HCT116 (cell line): Measurements from ENCODE around the gene SYF2. TPM values are rescaled to one million over a fixed set of nuclear protein-coding genes. Genes with fewer than 3 reads are reported as not detected.

Source experiments
- ATAC-seq: fragments of 200-7000 bp; cut with Tn5 transposase; 2 replicates; pipeline ENCODE4 v1.9.1; 2020; ENCODE audit warnings: mild to moderate bottlenecking, moderate library complexity
- BruUV-seq: library from RNA; stranded (reverse); fragments of 400-500 nt; replicated peaks from 2 replicates; lab custom pipeline; 2021; lab: Mats Ljungman, UMichigan
- CTCF ChIA-PET: fragments of 300-600 bp; sonication (Branson Sonifier 250); formaldehyde crosslinking; loops from one replicate; lab custom pipeline; 2021; ENCODE audit warnings: antibody characterized with exemption; lab: Charles Lee
- POLR2A ChIA-PET: fragments of 300-600, 350-600 bp; sonication (Branson Sonifier 250); formaldehyde crosslinking; loops from one replicate; lab custom pipeline; 2021; ENCODE audit warnings: antibody characterized with exemption; lab: Charles Lee
- RAD21 ChIA-PET, 2 experiments: fragments of 300-600 bp; sonication (Branson Sonifier 250); formaldehyde crosslinking; loops; one replicate each; lab custom pipeline; 2023; ENCODE audit warnings: low total read pairs in 2 of 2; ENCODE audit not compliant: uncharacterized antibody in 2 of 2, unreplicated experiment in 2 of 2, low non-redundant PET in 1 of 2; lab: Charles Lee
- DNase-seq: peaks from one replicate; pipeline ENCODE4 v3.0.0-alpha.2; 2010; ENCODE audit warnings: low read depth, low spot score
- H2AFZ ChIP-seq: fragments of 200-600 bp; shearing (Covaris generic), sonication (generic); 2 replicates; pipeline ENCODE4 v1.6.1; 2017; ENCODE audit warnings: low read depth, mixed run types, mixed read lengths, antibody characterized with exemption, low read length; ENCODE audit not compliant: poor library complexity, severe bottlenecking
- H3K27ac ChIP-seq: 2 replicates; pipeline ENCODE4 v1.5.1; 2012; ENCODE audit warnings: low read depth, low read length
- H3K27me3 ChIP-seq: fragments of 200-600 bp; sonication (generic); 2 replicates; pipeline ENCODE4 v1.6.1; 2016; ENCODE audit warnings: mixed run types, low read length, mixed read lengths; ENCODE audit not compliant: insufficient read depth
- H3K36me3 ChIP-seq, 2 experiments: fragments of 200-500 bp in 1 of 2; fragments of 200-600 bp in 1 of 2; sonication (Bioruptor generic) in 1 of 2; sonication (generic) in 1 of 2; 2 replicates each; pipeline versions ENCODE4 v1.5.1 to v1.6.1; 2014 to 2016; ENCODE audit warnings: low read length in 2 of 2, inconsistent platforms in 1 of 2, mixed read lengths in 1 of 2, mixed run types in 1 of 2; ENCODE audit not compliant: insufficient read depth in 2 of 2, control insufficient read depth in 1 of 2
- H3K4me1 ChIP-seq, 2 experiments: fragments of 200-600 bp in 1 of 2; sonication (generic) in 1 of 2; 2 replicates each; pipeline versions ENCODE4 v1.5.1 to v1.6.1; 2012 to 2017; ENCODE audit warnings: low read length in 2 of 2, inconsistent platforms in 1 of 2, mild to moderate bottlenecking in 1 of 2, mixed read lengths in 1 of 2, mixed run types in 1 of 2, moderate library complexity in 1 of 2; ENCODE audit not compliant: insufficient read depth in 2 of 2, control insufficient read depth in 1 of 2
- H3K4me2 ChIP-seq: fragments of 200-600 bp; sonication (generic); 2 replicates; pipeline ENCODE4 v1.6.1; 2017; ENCODE audit warnings: mixed run types, low read length, mixed read lengths
- H3K4me3 ChIP-seq, 2 experiments: fragments of 200-600 bp in 1 of 2; sonication (generic) in 1 of 2; replicated peaks in 1 of 2; 2 replicates each; pipeline ENCODE4 v1.5.1; 2011 to 2016; ENCODE audit warnings: low read length in 2 of 2, control low read depth in 1 of 2, low read depth in 1 of 2, mild to moderate bottlenecking in 1 of 2, mixed read lengths in 1 of 2, mixed run types in 1 of 2
- H3K79me2 ChIP-seq: fragments of 200-600 bp; sonication (generic); 2 replicates; pipeline ENCODE4 v1.6.1; 2017; ENCODE audit warnings: mild to moderate bottlenecking, mixed run types, low read length, moderate library complexity, mixed read lengths; ENCODE audit not compliant: insufficient read depth
- H3K9ac ChIP-seq: fragments of 200-600 bp; sonication (generic); 2 replicates; pipeline ENCODE4 v1.6.1; 2016; ENCODE audit warnings: low read length, mixed read lengths
- H3K9me2 ChIP-seq: fragments of 200-600 bp; sonication (generic), shearing (Covaris generic); 2 replicates; pipeline ENCODE4 v1.6.1; 2017; ENCODE audit warnings: mixed run types, mild to moderate bottlenecking, moderate library complexity; ENCODE audit not compliant: insufficient read depth
- H3K9me3 ChIP-seq, 2 experiments: fragments of 200-500 bp in 1 of 2; fragments of 200-600 bp in 1 of 2; sonication (Bioruptor generic) in 1 of 2; sonication (generic) in 1 of 2; 2 replicates each; pipeline ENCODE4 v1.6.1; 2014 to 2017; ENCODE audit warnings: low read length in 2 of 2, mixed read lengths in 2 of 2, inconsistent platforms in 1 of 2, low read depth in 1 of 2, mild to moderate bottlenecking in 1 of 2, mixed run types in 1 of 2, moderate library complexity in 1 of 2; ENCODE audit not compliant: control insufficient read depth in 1 of 2, insufficient read depth in 1 of 2
- H4K20me1 ChIP-seq: fragments of 200-600 bp; sonication (generic), shearing (Covaris generic); 2 replicates; pipeline ENCODE4 v1.6.1; 2017; ENCODE audit warnings: mixed run types, mild to moderate bottlenecking, moderate library complexity; ENCODE audit not compliant: insufficient read depth
- POLR2A ChIP-seq: IDR thresholded peaks from 2 replicates; pipeline ENCODE4 v1.7.0; 2011; ENCODE audit warnings: borderline replicate concordance; ENCODE audit not compliant: insufficient read depth, insufficient read length; ENCODE audit errors: extremely low read depth
- POLR2AphosphoS5 ChIP-seq: IDR thresholded peaks from 2 replicates; pipeline ENCODE4 v1.6.1; 2011; ENCODE audit warnings: mild to moderate bottlenecking, low read depth, low read length, moderate library complexity
- RAD21 ChIP-seq: IDR thresholded peaks from 2 replicates; pipeline ENCODE4 v1.6.1; 2012; ENCODE audit warnings: low read depth, mild to moderate bottlenecking
- REST ChIP-seq: IDR thresholded peaks from 2 replicates; pipeline ENCODE4 v1.6.1; 2012; ENCODE audit warnings: low read depth
- ZFX ChIP-seq: fragments of 450-650 bp; IDR thresholded peaks from 2 replicates; pipeline ENCODE4 v1.6.1; 2017
- intact Hi-C: fragments of 100-400 bp; cut with micrococcal nuclease; formaldehyde crosslinking; loops from 2 replicates; pipeline ENCODE4 v1.10.0; 2022
- total RNA-seq: library from RNA; stranded (reverse); gene quantifications from one replicate; pipeline ENCODE4 v1.2.1, GENCODE V29; 2021; ENCODE audit not compliant: unreplicated experiment
- TF ChIP-seq, protein P1 (sequence below): IDR thresholded peaks from 2 replicates; pipeline ENCODE4 v1.6.1; 2011; ENCODE audit warnings: mild to moderate bottlenecking, low read length, moderate library complexity; ENCODE audit not compliant: insufficient replicate concordance; ENCODE audit errors: extremely low read depth

Gene SYF2
- total RNA-seq, 1 experiment from 2014 or later = 40.4 TPM

GRCh38 chr1:25247024-25247828, 14.9 kb upstream of the SYF2 start, which contains the start of gene RSRP1:
Gene RSRP1 (minus strand): TSS chr1:25247454. CDS start chr1:25246963, 491 bp downstream.
- intact Hi-C loops = loop anchor here (5.0 kb wide), 1 partner anchor 95 kb away; no protein-coding TSS in a partner anchor
- RAD21 ChIA-PET = no interaction called here
- peaks cover 50% of the 10 kb centered on the region for H3K79me2 ChIP-seq

More at GRCh38 chr1:25247024-25247828, 14.9 kb upstream of the SYF2 start, which contains the start of gene RSRP1:
- H3K27me3 ChIP-seq = no peaks in the 10 kb centered on the region
- H2AFZ ChIP-seq = peak within 1 kb of the TSS; percentile 56
- ATAC-seq = peak; percentile 90
- H3K9me3 ChIP-seq = no peaks in the 10 kb centered on the region
- peaks cover 11 to 17% of the 10 kb centered on the region in 2 experiments for H3K4me1 ChIP-seq
- peaks cover 17% of the 10 kb centered on the region; the same call in 1 of the 2 replicates for H4K20me1 ChIP-seq
- peak within 1 kb of the TSS; percentile 97 for H3K27ac ChIP-seq
- peak within 1 kb of the TSS; percentile 93 for H3K9ac ChIP-seq
- POLR2A ChIA-PET = interaction anchor here (0.7 to 1.7 kb wide), 14 partner anchors 9 to 554 kb away, joined by 3 to 25 read pairs (median 4); partner anchors contain the start of genes MACO1 and SYF2
- no peaks in the 10 kb centered on the region for H3K9me2 ChIP-seq
- peak within 1 kb of the TSS; percentile 93 to 98 for H3K4me3 ChIP-seq
- TF ChIP-seq, protein P1, sequence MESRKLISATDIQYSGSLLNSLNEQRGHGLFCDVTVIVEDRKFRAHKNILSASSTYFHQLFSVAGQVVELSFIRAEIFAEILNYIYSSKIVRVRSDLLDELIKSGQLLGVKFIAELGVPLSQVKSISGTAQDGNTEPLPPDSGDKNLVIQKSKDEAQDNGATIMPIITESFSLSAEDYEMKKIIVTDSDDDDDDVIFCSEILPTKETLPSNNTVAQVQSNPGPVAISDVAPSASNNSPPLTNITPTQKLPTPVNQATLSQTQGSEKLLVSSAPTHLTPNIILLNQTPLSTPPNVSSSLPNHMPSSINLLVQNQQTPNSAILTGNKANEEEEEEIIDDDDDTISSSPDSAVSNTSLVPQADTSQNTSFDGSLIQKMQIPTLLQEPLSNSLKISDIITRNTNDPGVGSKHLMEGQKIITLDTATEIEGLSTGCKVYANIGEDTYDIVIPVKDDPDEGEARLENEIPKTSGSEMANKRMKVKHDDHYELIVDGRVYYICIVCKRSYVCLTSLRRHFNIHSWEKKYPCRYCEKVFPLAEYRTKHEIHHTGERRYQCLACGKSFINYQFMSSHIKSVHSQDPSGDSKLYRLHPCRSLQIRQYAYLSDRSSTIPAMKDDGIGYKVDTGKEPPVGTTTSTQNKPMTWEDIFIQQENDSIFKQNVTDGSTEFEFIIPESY = peak; percentile 71
- TF ChIP-seq ZFX (peak; percentile 47; the same call in 1 of the 2 replicates), REST (no peak), RAD21 (no peak), POLR2AphosphoS5 (peak; percentile 100), POLR2A (peak; percentile 99)
- peaks cover 17 to 30% of the 10 kb centered on the region in 2 experiments for H3K36me3 ChIP-seq
- peak within 1 kb of the TSS; percentile 96 for H3K4me2 ChIP-seq
- TSS peak; percentile 80 for BruUV-seq
- CTCF ChIA-PET = no interaction called here
- peak; percentile 93 for DNase-seq
